Brain microvascular endothelial cell (primary cell): Measurements from ENCODE around the gene CARTPT.

Experiments
- DNase-seq: peaks from one replicate; pipeline ENCODE4 v3.0.0-alpha.2; 2020
- H3K27ac ChIP-seq: fragments of 250-450 bp; sonication (Bioruptor Pico); 2 replicates; pipeline ENCODE4 v1.5.1; 2020; ENCODE audit warnings: mild to moderate bottlenecking, moderate library complexity
- H3K27me3 ChIP-seq: fragments of 250-450 bp; sonication (Bioruptor Pico); replicated peaks from 2 replicates; pipeline ENCODE4 v1.5.1; 2020; ENCODE audit warnings: mild to moderate bottlenecking
- H3K36me3 ChIP-seq: fragments of 250-450 bp; sonication (Bioruptor Pico); replicated peaks from 2 replicates; pipeline ENCODE4 v1.5.1; 2020; ENCODE audit warnings: mild to moderate bottlenecking
- H3K4me3 ChIP-seq: 2 replicates; pipeline ENCODE4 v1.5.1; 2011; ENCODE audit warnings: low read depth, mild to moderate bottlenecking, control low read depth, low read length, moderate library complexity
- CTCF ChIP-seq: IDR thresholded peaks from 2 replicates; pipeline ENCODE4 v1.5.1; 2011; ENCODE audit warnings: low read depth, mild to moderate bottlenecking, moderate library complexity, low read length, control low read depth, inconsistent platforms; ENCODE audit errors: missing control alignments
- in situ Hi-C: cut with HindIII; loops from 2 replicates; pipeline ENCODE4 v1.10.0; 2017; ENCODE audit warnings: low sequenced_read_pairs, low pct_ligation_motif_present

CARTPT gene

DNA sequence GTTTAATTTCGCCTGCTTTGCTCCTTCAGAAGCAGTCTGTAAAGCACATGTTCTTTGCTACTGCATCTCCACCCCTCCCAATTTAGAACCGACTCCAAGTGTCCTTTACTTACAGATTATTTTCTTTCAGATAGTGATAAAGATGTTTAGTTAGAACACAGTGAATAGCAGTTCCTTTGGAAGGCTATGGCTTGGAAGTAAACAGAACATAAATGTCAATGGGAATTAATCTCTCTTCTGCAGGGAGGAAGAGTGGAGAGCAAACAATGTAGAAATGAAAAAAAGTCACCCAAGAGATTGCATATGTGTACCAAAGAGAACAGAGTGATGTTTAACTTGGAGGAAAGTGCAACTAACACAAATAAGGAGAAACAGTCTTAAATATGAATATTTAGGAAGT lies 4.2 kb upstream of the CARTPT start:
- Histone ChIP-seq H3K4me3 (no peak overlapping the region), H3K27me3 (peaks cover 23% of the 10 kb centered on the region), H3K36me3 (no peaks in the 10 kb centered on the region), H3K27ac (no peak overlapping the region)
- in situ Hi-C loops = no loop called here
- TF ChIP-seq CTCF = no peak
- no peak for DNase-seq

DNA sequence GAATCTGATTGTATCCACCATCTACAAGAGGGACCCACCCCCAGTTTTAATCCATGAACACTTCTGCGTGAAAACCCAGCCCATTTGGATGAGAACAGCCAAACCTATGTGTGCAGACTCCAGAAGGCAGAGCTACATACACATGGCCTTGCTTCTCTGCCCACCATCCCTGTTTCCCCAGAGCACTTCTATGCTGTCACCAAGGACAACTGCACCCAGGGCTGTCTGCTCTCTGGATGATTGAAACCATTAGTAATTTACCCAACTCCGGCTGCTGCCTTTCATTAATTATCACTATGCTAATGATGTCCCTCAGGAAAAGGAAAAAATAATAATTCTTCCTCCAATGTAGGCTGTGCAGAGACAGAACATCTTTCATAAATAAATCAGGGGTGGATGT lies 8.9 kb downstream of the CARTPT start:
- Histone ChIP-seq H3K27ac (no peak overlapping the region), H3K36me3 (no peaks in the 10 kb centered on the region), H3K4me3 (no peak overlapping the region), H3K27me3 (peaks cover 5% of the 10 kb centered on the region)
- in situ Hi-C loops = no loop called here
- no peak for DNase-seq
- TF ChIP-seq CTCF = no peak

DNA sequence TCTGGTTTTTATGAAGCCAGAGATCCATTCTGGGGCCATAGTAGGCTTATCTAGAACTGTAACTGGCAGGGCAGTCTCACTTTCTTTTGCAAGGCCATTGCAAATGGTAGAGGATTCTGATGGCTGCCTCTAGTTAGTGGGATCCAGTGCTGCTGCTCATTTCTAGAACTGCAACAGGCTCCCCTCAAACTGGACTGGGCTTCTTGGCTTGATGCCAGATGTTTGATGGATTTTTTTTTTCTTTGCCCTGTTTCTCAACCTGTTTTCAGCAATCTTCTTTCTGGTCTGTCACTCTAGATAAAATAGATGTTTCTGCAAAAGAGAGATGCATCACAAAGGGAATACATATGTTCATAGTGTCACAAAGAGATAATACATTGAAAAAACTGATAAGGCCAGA lies 11.9 kb downstream of the CARTPT start:
- Histone ChIP-seq H3K27me3 (peaks cover 1% of the 10 kb centered on the region), H3K4me3 (no peak overlapping the region), H3K36me3 (no peaks in the 10 kb centered on the region), H3K27ac (no peak overlapping the region)
- TF ChIP-seq CTCF = no peak
- in situ Hi-C loops = no loop called here
- DNase-seq = no peak

DNA sequence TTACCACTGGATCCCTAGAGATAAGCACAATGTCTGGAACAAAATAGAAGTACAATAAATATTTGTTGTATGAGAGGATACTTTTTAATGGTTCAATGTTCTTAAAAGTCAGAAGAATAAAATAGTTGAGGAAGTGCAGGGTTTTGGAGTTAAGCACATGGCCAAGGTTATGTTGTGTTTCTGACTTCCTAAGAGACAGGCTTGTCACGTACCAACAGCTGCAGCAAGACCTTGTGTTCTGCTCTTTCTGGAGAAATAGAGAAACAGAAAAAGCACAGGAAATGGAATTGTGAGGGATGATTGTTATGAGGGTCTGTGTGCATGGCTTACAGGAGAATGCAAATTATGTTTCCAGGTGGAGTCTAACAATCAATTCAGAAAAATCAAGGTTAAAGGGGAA lies 12.9 kb downstream of the CARTPT start:
- H3K4me3 ChIP-seq = no peak overlapping the region
- in situ Hi-C loops = no loop called here
- DNase-seq = no peak
- no peaks in the 10 kb centered on the region for H3K36me3 ChIP-seq
- no peak overlapping the region for H3K27ac ChIP-seq
- no peak for TF ChIP-seq CTCF
- H3K27me3 ChIP-seq = no peaks in the 10 kb centered on the region

GRCh38 chr5:71734141-71734540 lies 15.1 kb downstream of the CARTPT start:
- Histone ChIP-seq H3K4me3 (no peak overlapping the region), H3K36me3 (no peaks in the 10 kb centered on the region), H3K27me3 (no peaks in the 10 kb centered on the region), H3K27ac (no peak overlapping the region)
- DNase-seq = no peak
- in situ Hi-C loops = no loop called here
- TF ChIP-seq CTCF = no peak

- Histone ChIP-seq H3K4me3 (no peak overlapping the region), H3K27ac (no peak overlapping the region), H3K27me3 (no peaks in the 10 kb centered on the region), H3K36me3 (no peaks in the 10 kb centered on the region)
- in situ Hi-C loops = no loop called here
- TF ChIP-seq CTCF = no peak
- no peak for DNase-seq
Measured at GRCh38 chr5:71737931-71738539, 19.0 kb downstream of the CARTPT start.
